SK-N-SH treated with all-trans-retinoic acid at 6 μM for 48 hours (cell line): ENCODE results near the gene TLR2.

Source experiments
- ATAC-seq: fragments of 200-7000 bp; cut with Tn5 transposase; 3 replicates; pipeline ENCODE4 v1.9.1; 2020; ENCODE audit warnings: mild to moderate bottlenecking, moderate library complexity
- BACH2 ChIP-seq: fragments of 250-450 bp; sonication (Bioruptor Pico); IDR thresholded peaks from 2 replicates; pipeline ENCODE4 v1.9.0; 2021; ENCODE audit warnings: mild to moderate bottlenecking, borderline replicate concordance
- CREB5 ChIP-seq: fragments of 250-450 bp; sonication (Bioruptor Pico); IDR thresholded peaks from 2 replicates; pipeline ENCODE4 v1.5.1; 2020; ENCODE audit warnings: low read depth, mild to moderate bottlenecking, moderate library complexity
- ISL1 ChIP-seq: fragments of 250-450 bp; sonication (Bioruptor Pico); IDR thresholded peaks from 2 replicates; pipeline ENCODE4 v2.1.2; 2022; ENCODE audit warnings: mild to moderate bottlenecking, moderate library complexity
- OSR1 ChIP-seq: fragments of 250-450 bp; sonication (Bioruptor Pico); IDR thresholded peaks from 2 replicates; pipeline ENCODE4 v1.8.0; 2022; ENCODE audit warnings: moderate library complexity, mild to moderate bottlenecking, inconsistent platforms
- PATZ1 ChIP-seq: fragments of 250-450 bp; sonication (Bioruptor Pico); IDR thresholded peaks from 2 replicates; pipeline ENCODE4 v1.8.0; 2020; ENCODE audit warnings: mild to moderate bottlenecking, moderate library complexity, borderline replicate concordance
- POU6F1 ChIP-seq: fragments of 250-450 bp; sonication (Bioruptor Pico); IDR thresholded peaks from 2 replicates; pipeline ENCODE4 v1.8.0; 2021; ENCODE audit warnings: low read depth, mild to moderate bottlenecking, moderate library complexity, borderline replicate concordance
- PPARA ChIP-seq: fragments of 250-450 bp; sonication (Bioruptor Pico); IDR thresholded peaks from 2 replicates; pipeline ENCODE4 v1.5.0; 2020; ENCODE audit warnings: mild to moderate bottlenecking, borderline replicate concordance
- SNAI2 ChIP-seq: fragments of 250-450 bp; sonication (Bioruptor Pico); IDR thresholded peaks from 2 replicates; pipeline ENCODE4 v1.5.0; 2020; ENCODE audit warnings: mild to moderate bottlenecking, moderate library complexity
- TCF4 ChIP-seq: fragments of 250-450 bp; sonication (Bioruptor Pico); IDR thresholded peaks from 2 replicates; pipeline ENCODE4 v1.8.0; 2021; ENCODE audit warnings: mild to moderate bottlenecking, moderate library complexity, borderline replicate concordance
- TSHZ2 ChIP-seq: fragments of 250-450 bp; sonication (Bioruptor Pico); IDR thresholded peaks from 2 replicates; pipeline ENCODE4 v1.5.0; 2020; ENCODE audit warnings: mild to moderate bottlenecking, moderate library complexity
- ZFP30 ChIP-seq: fragments of 450-650 bp; formaldehyde crosslinking; IDR thresholded peaks from 2 replicates; pipeline ENCODE4 v1.5.0; 2022; ENCODE audit warnings: mild to moderate bottlenecking, moderate library complexity
- ZNF565 ChIP-seq: fragments of 450-650 bp; formaldehyde crosslinking; conservative IDR thresholded peaks from 2 replicates; pipeline ENCODE4 v1.5.0; 2020; ENCODE audit warnings: low read depth, mild to moderate bottlenecking, moderate library complexity
- ZNF70 ChIP-seq: fragments of 450-650 bp; formaldehyde crosslinking; IDR thresholded peaks from 2 replicates; pipeline ENCODE4 v1.5.0; 2020; ENCODE audit warnings: mild to moderate bottlenecking, moderate library complexity
- ZNF8 ChIP-seq: fragments of 450-650 bp; formaldehyde crosslinking; IDR thresholded peaks from 2 replicates; pipeline ENCODE4 v1.5.0; 2020; ENCODE audit warnings: mild to moderate bottlenecking, moderate library complexity

The TLR2 gene

GRCh38 chr4:153733751-153734448 lies 49.8 kb downstream of the TLR2 start:
- no peak for ATAC-seq
- TF ChIP-seq TSHZ2 (CRISPR knock-in tag), result no peak

- TF ChIP-seq SNAI2 (CRISPR knock-in tag), result no peak
- TF ChIP-seq ISL1 (CRISPR knock-in tag), result peak; percentile 76
- no peak; the same call in 1 of the 2 replicates for TF ChIP-seq TCF4 (CRISPR knock-in tag)
- no peak for ATAC-seq
Measured at GRCh38 chr4:153735906-153736461, 51.9 kb downstream of the TLR2 start.

- ATAC-seq, result no peak
- TF ChIP-seq ZNF8 (CRISPR knock-in tag), result no peak
- no peak for TF ChIP-seq ZNF565
- TF ChIP-seq SNAI2 (CRISPR knock-in tag), result no peak
- TF ChIP-seq TSHZ2 (CRISPR knock-in tag), result no peak
- no peak for TF ChIP-seq ZNF70 (CRISPR knock-in tag)
- no peak for TF ChIP-seq ZFP30 (CRISPR knock-in tag)
- TF ChIP-seq CREB5 (CRISPR knock-in tag), result no peak
- no peak for TF ChIP-seq PATZ1 (CRISPR knock-in tag)
- no peak for TF ChIP-seq POU6F1 (CRISPR knock-in tag)
- TF ChIP-seq OSR1 (CRISPR knock-in tag), result no peak
- no peak for TF ChIP-seq PPARA (CRISPR knock-in tag)
- TF ChIP-seq BACH2, result no peak
Measured at GRCh38 chr4:153741541-153741940, 57.5 kb downstream of the TLR2 start.

GRCh38 chr4:153745651-153746050 lies 61.6 kb downstream of the TLR2 start:
- TF ChIP-seq TSHZ2 (CRISPR knock-in tag) (no peak), ISL1 (CRISPR knock-in tag) (no peak), PPARA (CRISPR knock-in tag) (no peak)
- no peak for ATAC-seq
